ENCODE measurements around the gene RTL5.

- TF ChIP-seq CTCF (IDR thresholded peaks at IDR 0.05) (no peak), ZFX (IDR thresholded peaks at IDR 0.05; ENCODE audit: borderline replicate concordance) (no peak)
These were observed 21.5 kb downstream of the RTL5 start for GRCh38 chrX:72110051-72110875.
